ENCODE data around the gene NNAT. TPM values are rescaled to one million over a fixed set of nuclear protein-coding genes. Genes with fewer than 3 reads are reported as not detected.

NNAT gene
- total RNA-seq, 1 experiment from 2014 or later = 43.1 TPM

GRCh38 chr20:37529214-37529967 is 8.3 kb downstream of the NNAT start:
- no peak overlapping the region for H3K56ac ChIP-seq (ENCODE audit: insufficient read length, low read depth, low read length)
- Mint-ChIP-seq H3K9me3 (no peaks in the 10 kb centered on the region), H3K27me3 (ENCODE audit: low read depth) (no peaks in the 10 kb centered on the region; the same call in 1 of the 2 replicates), H3K36me3 (ENCODE audit: insufficient read depth in 1 of 3, low read depth in 3 of 3) (peaks cover 5 to 12% (median 8%) of the 10 kb centered on the region in 3 experiments; a peak in 5 of 7 replicates), H3K4me1 (peaks cover 37 to 44% of the 10 kb centered on the region in 2 experiments), H3K27ac (peak overlapping the region; percentile 3 to 45 (median 30); a peak in 3 of 7 replicates), H3K4me3 (peak overlapping the region; percentile 51 to 90; a peak in 4 of 5 replicates)
- peak; percentile 20 for DNase-seq
- no peak overlapping the region for H2AFZ ChIP-seq (ENCODE audit: low read length)
- no peak overlapping the region for H3K23ac ChIP-seq (ENCODE audit: insufficient read length, low read depth, low read length)
- H2BK5ac ChIP-seq (ENCODE audit: insufficient read length, low read length) = no peak overlapping the region
- no peak overlapping the region for H2BK20ac ChIP-seq (ENCODE audit: low read depth, low read length, poor library complexity, severe bottlenecking)
- no peak overlapping the region for H4K91ac ChIP-seq (ENCODE audit: insufficient read length, low read depth, low read length)
- H3K79me2 ChIP-seq (ENCODE audit: insufficient read depth, low read length) = peaks cover 16% of the 10 kb centered on the region; the same call in 1 of the 2 replicates
- no CpG with 5 or more reads among the region's 8 CpGs for WGBS (ENCODE audit: extremely low coverage, insufficient read length, low lambda C conversion rate)
- H3K27me3 ChIP-seq (ENCODE audit: insufficient read depth, low read length) = no peaks in the 10 kb centered on the region
- peaks cover 12% of the 10 kb centered on the region for H3K4me1 ChIP-seq (ENCODE audit: insufficient read depth, low read length)
- H3K18ac ChIP-seq (ENCODE audit: insufficient read length, low read depth, low read length) = no peak overlapping the region
- no peaks in the 10 kb centered on the region for H4K20me1 ChIP-seq (ENCODE audit: control insufficient read depth, insufficient read depth, insufficient read length)
- TF ChIP-seq CTCF (conservative IDR thresholded peaks at IDR 0.05) = no peak
- no peak overlapping the region for H3K4ac ChIP-seq (ENCODE audit: low read depth, low read length)
- H3K27ac ChIP-seq (ENCODE audit: insufficient read length, low read depth, low read length) = no peak overlapping the region
- H2BK120ac ChIP-seq (ENCODE audit: low read depth, low read length, poor library complexity, severe bottlenecking) = no peak overlapping the region
- no peak overlapping the region for H3K9ac ChIP-seq (ENCODE audit: extremely low read depth, insufficient read length, low read length)
- H3K9me3 ChIP-seq (ENCODE audit: control insufficient read depth, low read depth, low read length) = no peaks in the 10 kb centered on the region
- H3K79me1 ChIP-seq (ENCODE audit: insufficient read depth, low read depth, low read length, poor library complexity, severe bottlenecking) = peaks cover 8% of the 10 kb centered on the region
- H3K23me2 ChIP-seq (ENCODE audit: insufficient read length, low read depth, low read length, poor library complexity, severe bottlenecking) = peaks cover 8% of the 10 kb centered on the region
- H3T11ph ChIP-seq (ENCODE audit: low read length) = no peak overlapping the region
- H2BK15ac ChIP-seq (ENCODE audit: low read depth, low read length) = no peak overlapping the region
- H4K5ac ChIP-seq (ENCODE audit: insufficient read length, low read depth, low read length) = no peak overlapping the region
- no peak overlapping the region for H3K14ac ChIP-seq (ENCODE audit: insufficient read depth, low read length)
- no peak overlapping the region for H2AK5ac ChIP-seq (ENCODE audit: insufficient read length, low read length)
- peak overlapping the region; percentile 85 for H3K4me2 ChIP-seq (ENCODE audit: insufficient read depth, insufficient read length, low read length)
- no peak overlapping the region for H4K8ac ChIP-seq (replicated peaks; ENCODE audit: insufficient read length, low read depth, low read length)
- no peak overlapping the region for H2BK12ac ChIP-seq (ENCODE audit: insufficient read length, low read depth, low read length)
